HEK293 (cell line): ENCODE measurements around the gene ATF1.
"Not testable (repeated sequence)": the region's sequence is repeated elsewhere in the genome, so short reads cannot be mapped to it uniquely, and the experiment has no call there.

ENCODE experiments used
- CTCF ChIA-PET: fragments of 350-600 bp; formaldehyde crosslinking; extraction: SDS; loops from one replicate; lab custom pipeline; 2021; ENCODE audit warnings: antibody characterized with exemption; lab: Yijun Ruan, JAX
- POLR2A ChIA-PET: fragments of 300-600 bp; formaldehyde crosslinking; extraction: SDS; loops from one replicate; lab custom pipeline; 2020; ENCODE audit warnings: antibody characterized with exemption, inconsistent platforms; lab: Yijun Ruan, JAX
- H3K27ac ChIP-seq: fragments of 200-500 bp; sonication (Bioruptor generic); 2 replicates; pipeline ENCODE4 v1.5.1; 2014; ENCODE audit warnings: low read depth, low read length, control low read depth, inconsistent platforms; ENCODE audit errors: extremely low read depth
- H3K36me3 ChIP-seq, 2 experiments: fragments of 200-500 bp in 1 of 2; sonication (Bioruptor generic) in 1 of 2; 1 replicate in 1 of 2; 2 replicates in 1 of 2; pipeline ENCODE4 v1.5.1; 2014 to 2017; ENCODE audit warnings: inconsistent platforms in 2 of 2, low read length in 2 of 2; ENCODE audit not compliant: control insufficient read depth in 2 of 2, insufficient read depth in 1 of 2
- H3K4me1 ChIP-seq: fragments of 200-500 bp; sonication (Bioruptor generic); 2 replicates; pipeline ENCODE4 v1.5.1; 2014; ENCODE audit warnings: mild to moderate bottlenecking, low read length, inconsistent platforms; ENCODE audit not compliant: control insufficient read depth, insufficient read depth
- H3K4me3 ChIP-seq: 2 replicates; pipeline ENCODE4 v1.5.1; 2011; ENCODE audit warnings: low read depth, mild to moderate bottlenecking, control low read depth, low read length, moderate library complexity
- H3K9me3 ChIP-seq: fragments of 200-500 bp; sonication (Bioruptor generic); 2 replicates; pipeline ENCODE4 v1.5.1; 2014; ENCODE audit warnings: low read depth, low read length, inconsistent platforms; ENCODE audit not compliant: control insufficient read depth, insufficient read depth
- GLIS2 ChIP-seq: fragments of 450-650 bp; formaldehyde crosslinking; IDR thresholded peaks from 2 replicates; pipeline ENCODE4 v1.5.1; 2016; ENCODE audit warnings: missing biosample characterization, missing genetic modification characterization
- OSR2 ChIP-seq: fragments of 450-650 bp; formaldehyde crosslinking; IDR thresholded peaks from 2 replicates; pipeline ENCODE4 v1.5.1; 2016; ENCODE audit warnings: missing biosample characterization, missing genetic modification characterization
- OVOL3 ChIP-seq: fragments of 450-650 bp; formaldehyde crosslinking; IDR thresholded peaks from 2 replicates; pipeline ENCODE4 v1.5.1; 2016; ENCODE audit warnings: missing biosample characterization, missing genetic modification characterization
- ZNF146 ChIP-seq: fragments of 450-650 bp; formaldehyde crosslinking; IDR thresholded peaks from 2 replicates; pipeline ENCODE4 v1.5.1; 2016; ENCODE audit warnings: missing biosample characterization, missing genetic modification characterization
- ZNF555 ChIP-seq: fragments of 450-650 bp; formaldehyde crosslinking; conservative IDR thresholded peaks from 2 replicates; pipeline ENCODE4 v1.5.1; 2017; ENCODE audit warnings: missing biosample characterization, mild to moderate bottlenecking, missing genetic modification characterization, inconsistent platforms
- ZNF623 ChIP-seq: fragments of 450-650 bp; formaldehyde crosslinking; IDR thresholded peaks from 2 replicates; pipeline ENCODE4 v1.5.1; 2016; ENCODE audit warnings: missing biosample characterization, missing genetic modification characterization
- ZNF707 ChIP-seq: fragments of 450-650 bp; formaldehyde crosslinking; IDR thresholded peaks from 2 replicates; pipeline ENCODE4 v1.5.1; 2016; ENCODE audit warnings: missing biosample characterization, missing genetic modification characterization
- TF ChIP-seq, protein P1 (sequence below): fragments of 450-650 bp; formaldehyde crosslinking; IDR thresholded peaks from 2 replicates; pipeline ENCODE4 v1.5.1; 2017; ENCODE audit warnings: missing biosample characterization, missing genetic modification characterization
- TF ChIP-seq, protein P2 (sequence below): fragments of 450-650 bp; formaldehyde crosslinking; IDR thresholded peaks from 2 replicates; pipeline ENCODE4 v1.5.1; 2016; ENCODE audit warnings: missing biosample characterization, missing genetic modification characterization
- TF ChIP-seq, protein P3 (sequence below): fragments of 450-650 bp; formaldehyde crosslinking; IDR thresholded peaks from 2 replicates; pipeline ENCODE4 v1.5.1; 2016; ENCODE audit warnings: missing biosample characterization, missing genetic modification characterization
- TF ChIP-seq, protein P4 (sequence below): fragments of 450-650 bp; formaldehyde crosslinking; IDR thresholded peaks from 2 replicates; pipeline ENCODE4 v1.5.1; 2016; ENCODE audit warnings: missing biosample characterization, missing genetic modification characterization

ATF1 gene

DNA sequence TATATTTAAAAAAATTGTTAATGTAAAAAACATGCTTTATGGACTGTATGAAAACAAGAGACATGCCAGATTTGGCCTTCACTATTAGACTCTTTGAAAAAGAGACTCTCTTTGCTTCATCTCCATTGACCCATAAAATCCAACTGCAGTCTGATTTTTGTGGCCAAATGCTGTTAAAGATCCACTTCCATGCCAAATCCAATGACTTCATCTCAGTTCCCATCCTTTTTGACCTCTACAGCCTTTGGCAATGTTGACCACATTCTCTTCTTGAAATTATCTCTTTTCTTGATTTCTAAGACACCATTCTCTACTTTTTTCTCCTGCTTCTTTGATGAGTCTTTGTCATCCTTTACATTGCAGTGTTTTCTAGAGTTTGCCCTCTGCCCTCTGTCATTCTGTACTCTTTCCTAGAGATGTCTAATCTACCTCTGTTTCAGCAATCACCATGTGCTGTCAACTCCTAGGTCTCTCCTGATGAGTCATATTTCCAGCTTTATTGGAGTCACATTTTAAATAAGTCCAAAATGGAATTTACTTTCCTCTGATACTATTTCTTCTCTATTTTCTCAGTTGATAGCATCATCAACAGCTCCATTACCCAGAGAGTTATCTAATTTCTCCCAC is 81.2 kb downstream of the ATF1 start (continued):
- TF ChIP-seq, protein P1, sequence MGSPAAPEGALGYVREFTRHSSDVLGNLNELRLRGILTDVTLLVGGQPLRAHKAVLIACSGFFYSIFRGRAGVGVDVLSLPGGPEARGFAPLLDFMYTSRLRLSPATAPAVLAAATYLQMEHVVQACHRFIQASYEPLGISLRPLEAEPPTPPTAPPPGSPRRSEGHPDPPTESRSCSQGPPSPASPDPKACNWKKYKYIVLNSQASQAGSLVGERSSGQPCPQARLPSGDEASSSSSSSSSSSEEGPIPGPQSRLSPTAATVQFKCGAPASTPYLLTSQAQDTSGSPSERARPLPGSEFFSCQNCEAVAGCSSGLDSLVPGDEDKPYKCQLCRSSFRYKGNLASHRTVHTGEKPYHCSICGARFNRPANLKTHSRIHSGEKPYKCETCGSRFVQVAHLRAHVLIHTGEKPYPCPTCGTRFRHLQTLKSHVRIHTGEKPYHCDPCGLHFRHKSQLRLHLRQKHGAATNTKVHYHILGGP (tag by site-specific recombination) = peak; percentile 72
- TF ChIP-seq, protein P2, sequence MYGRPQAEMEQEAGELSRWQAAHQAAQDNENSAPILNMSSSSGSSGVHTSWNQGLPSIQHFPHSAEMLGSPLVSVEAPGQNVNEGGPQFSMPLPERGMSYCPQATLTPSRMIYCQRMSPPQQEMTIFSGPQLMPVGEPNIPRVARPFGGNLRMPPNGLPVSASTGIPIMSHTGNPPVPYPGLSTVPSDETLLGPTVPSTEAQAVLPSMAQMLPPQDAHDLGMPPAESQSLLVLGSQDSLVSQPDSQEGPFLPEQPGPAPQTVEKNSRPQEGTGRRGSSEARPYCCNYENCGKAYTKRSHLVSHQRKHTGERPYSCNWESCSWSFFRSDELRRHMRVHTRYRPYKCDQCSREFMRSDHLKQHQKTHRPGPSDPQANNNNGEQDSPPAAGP (tag by site-specific recombination) = no peak
- no peak for TF ChIP-seq OSR2 (tag by site-specific recombination)
- no peak for TF ChIP-seq ZNF555 (tag by site-specific recombination)
- TF ChIP-seq, all 188 proteins: peak for 4

DNA sequence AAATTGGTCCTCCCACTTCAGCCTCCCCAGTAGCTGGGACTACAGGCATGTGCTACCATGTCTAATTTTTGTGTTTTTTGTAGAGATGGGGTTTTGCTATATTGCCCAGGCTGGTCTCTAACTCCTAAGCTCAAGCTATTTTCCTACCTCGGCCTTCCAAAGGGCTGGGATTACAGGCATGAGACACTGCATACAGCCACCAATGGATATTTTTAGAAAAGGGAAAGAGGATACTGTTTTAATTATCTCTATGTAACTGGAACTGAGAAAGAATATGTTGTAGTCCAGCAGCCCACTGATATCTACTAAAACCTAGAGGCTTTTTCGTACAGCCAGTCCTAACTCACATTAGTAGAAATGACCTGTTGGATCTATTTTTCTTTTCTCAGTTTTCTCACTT is 85.1 kb downstream of the ATF1 start:
- no peaks in the 10 kb centered on the region for H3K9me3 ChIP-seq
- H3K27ac ChIP-seq = no peak overlapping the region
- ChIA-PET CTCF (no interaction called here), POLR2A (no interaction called here)
- H3K4me3 ChIP-seq = no peak overlapping the region
- no peaks in the 10 kb centered on the region for H3K36me3 ChIP-seq
- no peaks in the 10 kb centered on the region for H3K4me1 ChIP-seq
- TF ChIP-seq ZNF707 (tag by site-specific recombination) (no peak), ZNF623 (tag by site-specific recombination) (no peak), OVOL3 (tag by site-specific recombination) (no peak), GLIS2 (tag by site-specific recombination) (no peak)
- TF ChIP-seq, all 188 proteins: peak for 0

DNA sequence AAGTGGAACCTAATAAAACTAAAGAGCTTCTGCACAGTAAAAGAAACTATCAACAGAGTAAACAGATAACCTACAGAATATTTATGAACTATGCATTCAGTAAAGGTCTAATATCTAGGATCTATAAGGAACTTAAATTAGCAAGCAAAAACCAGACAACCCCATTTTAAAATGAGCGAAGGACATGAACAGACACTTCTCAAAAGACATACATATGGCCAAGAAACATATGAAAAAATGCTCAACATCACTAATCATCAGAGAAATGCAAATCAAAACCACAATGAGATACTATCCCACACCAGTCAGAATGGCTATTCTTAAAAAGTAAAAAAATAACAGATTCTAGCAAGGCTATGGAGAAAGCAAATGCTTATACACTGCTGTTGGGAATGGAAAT is 91.3 kb downstream of the ATF1 start:
- POLR2A ChIA-PET, H3K27ac ChIP-seq, H3K4me1 ChIP-seq, H3K36me3 ChIP-seq, H3K9me3 ChIP-seq, H3K4me3 ChIP-seq: not testable (repeated sequence)
- CTCF ChIA-PET = interaction anchor here (0.6 kb wide), 1 partner anchor 117 kb away, joined by 3 read pairs; no protein-coding TSS in a partner anchor

DNA sequence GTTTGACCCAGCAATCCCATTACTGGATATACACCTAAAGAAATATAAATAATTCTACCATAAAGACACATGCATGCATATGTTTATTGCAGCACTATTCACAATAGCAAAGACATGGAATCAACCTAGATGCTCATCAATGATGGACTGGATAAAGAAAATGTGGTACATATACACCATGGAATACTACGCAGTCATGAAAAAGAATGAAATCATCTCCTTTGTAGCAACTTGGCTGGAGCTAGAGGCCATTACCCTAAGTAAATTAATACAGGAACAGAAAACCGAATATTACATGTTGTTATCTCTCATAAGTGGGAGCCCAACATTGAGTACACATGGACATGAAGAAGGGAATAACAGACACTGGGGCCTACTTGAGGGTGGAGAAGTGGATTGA is 91.8 kb downstream of the ATF1 start:
- CTCF ChIA-PET = interaction anchor here (0.6 kb wide), 1 partner anchor 118 kb away, joined by 3 read pairs; no protein-coding TSS in a partner anchor
- H3K4me1 ChIP-seq, H3K36me3 ChIP-seq, POLR2A ChIA-PET, H3K4me3 ChIP-seq, H3K27ac ChIP-seq, H3K9me3 ChIP-seq: not testable (repeated sequence)
- peak; percentile 96 for TF ChIP-seq ZNF146 (tag by site-specific recombination)
- TF ChIP-seq, protein P3, sequence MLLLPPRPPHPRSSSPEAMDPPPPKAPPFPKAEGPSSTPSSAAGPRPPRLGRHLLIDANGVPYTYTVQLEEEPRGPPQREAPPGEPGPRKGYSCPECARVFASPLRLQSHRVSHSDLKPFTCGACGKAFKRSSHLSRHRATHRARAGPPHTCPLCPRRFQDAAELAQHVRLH (tag by site-specific recombination) = peak; percentile 70; the same call in 1 of the 2 replicates
- TF ChIP-seq, protein P4, sequence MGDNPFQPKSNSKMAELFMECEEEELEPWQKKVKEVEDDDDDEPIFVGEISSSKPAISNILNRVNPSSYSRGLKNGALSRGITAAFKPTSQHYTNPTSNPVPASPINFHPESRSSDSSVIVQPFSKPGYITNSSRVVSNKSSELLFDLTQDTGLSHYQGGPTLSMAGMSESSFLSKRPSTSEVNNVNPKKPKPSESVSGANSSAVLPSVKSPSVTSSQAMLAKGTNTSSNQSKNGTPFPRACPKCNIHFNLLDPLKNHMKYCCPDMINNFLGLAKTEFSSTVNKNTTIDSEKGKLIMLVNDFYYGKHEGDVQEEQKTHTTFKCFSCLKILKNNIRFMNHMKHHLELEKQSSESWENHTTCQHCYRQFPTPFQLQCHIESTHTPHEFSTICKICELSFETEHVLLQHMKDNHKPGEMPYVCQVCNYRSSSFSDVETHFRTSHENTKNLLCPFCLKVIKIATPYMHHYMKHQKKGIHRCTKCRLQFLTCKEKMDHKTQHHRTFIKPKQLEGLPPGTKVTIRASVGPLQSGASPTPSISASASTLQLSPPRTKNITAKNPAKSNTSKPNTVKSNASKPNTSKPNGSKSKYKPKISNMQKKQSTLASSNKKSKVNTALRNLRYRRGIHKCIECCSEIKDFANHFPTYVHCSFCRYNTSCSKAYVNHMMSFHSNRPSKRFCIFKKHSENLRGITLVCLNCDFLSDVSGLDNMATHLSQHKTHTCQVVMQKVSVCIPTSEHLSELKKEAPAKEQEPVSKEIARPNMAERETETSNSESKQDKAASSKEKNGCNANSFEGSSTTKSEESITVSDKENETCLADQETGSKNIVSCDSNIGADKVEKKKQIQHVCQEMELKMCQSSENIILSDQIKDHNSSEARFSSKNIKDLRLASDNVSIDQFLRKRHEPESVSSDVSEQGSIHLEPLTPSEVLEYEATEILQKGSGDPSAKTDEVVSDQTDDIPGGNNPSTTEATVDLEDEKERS (tag by site-specific recombination) = peak; percentile 84; the same call in 1 of the 2 replicates
- TF ChIP-seq, all 188 proteins: peak for 3; not testable (repeated sequence) for 185
